ENCODE measurements around the gene DCST2.

GRCh38 chr1:154974808-154975408, 58.7 kb downstream of the DCST2 start:
- no peak for TF ChIP-seq CTCF (IDR thresholded peaks at IDR 0.05 in 4 of 5, conservative IDR thresholded peaks at IDR 0.05 in 1 of 5)
- TF ChIP-seq POLR2A (IDR thresholded peaks at IDR 0.05): peak; percentile 54 to 59
